SK-N-SH treated with all-trans-retinoic acid at 6 μM for 48 hours (cell line): Measurements from ENCODE around the gene C5.
A peak's percentile ranks its signal among the peaks of the same experiment; 100 is the strongest.

ENCODE experiments used
- ATAC-seq: fragments of 200-7000 bp; cut with Tn5 transposase; 3 replicates; pipeline ENCODE4 v1.9.1; 2020; ENCODE audit warnings: mild to moderate bottlenecking, moderate library complexity
- ARNTL ChIP-seq: fragments of 450-650 bp; formaldehyde crosslinking; IDR thresholded peaks from 2 replicates; pipeline ENCODE4 v1.5.0; 2020; ENCODE audit warnings: low read depth, mild to moderate bottlenecking, moderate library complexity, borderline replicate concordance
- BACH2 ChIP-seq: fragments of 250-450 bp; sonication (Bioruptor Pico); IDR thresholded peaks from 2 replicates; pipeline ENCODE4 v1.9.0; 2021; ENCODE audit warnings: mild to moderate bottlenecking, borderline replicate concordance
- ESRRG ChIP-seq: fragments of 250-450 bp; sonication (Bioruptor Pico); IDR thresholded peaks from 2 replicates; pipeline ENCODE4 v1.6.1; 2021; ENCODE audit warnings: mild to moderate bottlenecking
- ISL1 ChIP-seq: fragments of 250-450 bp; sonication (Bioruptor Pico); IDR thresholded peaks from 2 replicates; pipeline ENCODE4 v2.1.2; 2022; ENCODE audit warnings: mild to moderate bottlenecking, moderate library complexity
- RARB ChIP-seq: fragments of 250-450 bp; sonication (Bioruptor Pico); IDR thresholded peaks from 2 replicates; pipeline ENCODE4 v1.8.0; 2021; ENCODE audit warnings: mild to moderate bottlenecking, moderate library complexity
- SNAI2 ChIP-seq: fragments of 250-450 bp; sonication (Bioruptor Pico); IDR thresholded peaks from 2 replicates; pipeline ENCODE4 v1.5.0; 2020; ENCODE audit warnings: mild to moderate bottlenecking, moderate library complexity
- TCF4 ChIP-seq: fragments of 250-450 bp; sonication (Bioruptor Pico); IDR thresholded peaks from 2 replicates; pipeline ENCODE4 v1.8.0; 2021; ENCODE audit warnings: mild to moderate bottlenecking, moderate library complexity, borderline replicate concordance
- TOX ChIP-seq: fragments of 250-450 bp; sonication (Bioruptor Pico); IDR thresholded peaks from 2 replicates; pipeline ENCODE4 v1.8.0; 2021; ENCODE audit warnings: mild to moderate bottlenecking, moderate library complexity, borderline replicate concordance
- ZC3H10 ChIP-seq: fragments of 250-450 bp; sonication (Bioruptor Pico); IDR thresholded peaks from 2 replicates; pipeline ENCODE4 v1.5.1; 2021; ENCODE audit warnings: mild to moderate bottlenecking, moderate library complexity
- ZFP3 ChIP-seq: fragments of 250-450 bp; sonication (Bioruptor Pico); IDR thresholded peaks from 2 replicates; pipeline ENCODE4 v1.5.0; 2020; ENCODE audit warnings: mild to moderate bottlenecking, moderate library complexity
- ZNF70 ChIP-seq: fragments of 450-650 bp; formaldehyde crosslinking; IDR thresholded peaks from 2 replicates; pipeline ENCODE4 v1.5.0; 2020; ENCODE audit warnings: mild to moderate bottlenecking, moderate library complexity
- ZNF8 ChIP-seq: fragments of 450-650 bp; formaldehyde crosslinking; IDR thresholded peaks from 2 replicates; pipeline ENCODE4 v1.5.0; 2020; ENCODE audit warnings: mild to moderate bottlenecking, moderate library complexity
- TF ChIP-seq, protein P1 (sequence below): fragments of 250-450 bp; sonication (Bioruptor Pico); IDR thresholded peaks from 2 replicates; pipeline ENCODE4 v1.5.0; 2020; ENCODE audit warnings: mild to moderate bottlenecking, moderate library complexity
- TF ChIP-seq, protein P2 (sequence below): fragments of 250-450 bp; sonication (Bioruptor Pico); IDR thresholded peaks from 2 replicates; pipeline ENCODE4 v1.8.0; 2020; ENCODE audit warnings: mild to moderate bottlenecking, moderate library complexity, borderline replicate concordance
- TF ChIP-seq, protein P3 (sequence below): fragments of 250-450 bp; sonication (Bioruptor Pico); IDR thresholded peaks from 2 replicates; pipeline ENCODE4 v1.8.0; 2021; ENCODE audit warnings: low read depth, mild to moderate bottlenecking, moderate library complexity, borderline replicate concordance
- TF ChIP-seq, protein P4 (sequence below): fragments of 250-450 bp; sonication (Bioruptor Pico); IDR thresholded peaks from 2 replicates; pipeline ENCODE4 v1.5.1; 2020; ENCODE audit warnings: low read depth, mild to moderate bottlenecking, moderate library complexity

C5 gene

DNA sequence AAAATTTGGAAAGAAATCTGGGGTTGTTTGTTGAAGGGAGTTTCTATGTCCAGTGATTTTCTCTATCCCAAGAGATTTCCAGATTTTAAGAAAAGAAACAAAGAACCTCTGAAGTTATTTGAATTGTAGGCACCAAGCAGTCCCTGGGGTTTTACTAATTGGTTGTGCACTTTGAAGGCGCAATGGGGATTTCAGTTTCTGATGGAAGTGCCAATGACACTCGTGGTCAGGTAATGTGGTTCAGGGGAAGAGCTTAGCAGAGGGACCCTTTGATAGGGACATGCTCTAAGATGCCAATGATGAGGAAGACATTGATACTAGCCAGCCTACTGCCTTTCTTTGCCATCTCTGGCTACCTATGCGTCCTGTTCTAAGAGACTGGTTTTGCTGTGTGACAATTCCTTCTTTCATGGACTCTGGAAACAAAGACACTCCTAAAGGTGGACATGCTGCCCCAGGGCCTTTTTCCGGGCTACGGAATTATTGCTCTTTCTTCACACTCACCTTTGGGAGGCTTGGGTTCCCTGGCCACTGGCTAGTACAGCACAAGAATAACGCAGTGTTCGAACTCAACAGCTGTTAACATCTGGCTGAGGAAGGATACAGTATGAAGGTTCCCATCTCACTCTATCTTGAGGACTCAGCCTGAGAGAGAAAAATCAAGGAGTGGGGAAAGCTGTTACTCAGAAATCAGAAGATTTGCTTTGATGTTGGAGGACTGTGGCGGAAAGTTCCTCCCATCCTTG, 116.6 kb downstream of the C5 start (continued):
- TF ChIP-seq, protein P1, sequence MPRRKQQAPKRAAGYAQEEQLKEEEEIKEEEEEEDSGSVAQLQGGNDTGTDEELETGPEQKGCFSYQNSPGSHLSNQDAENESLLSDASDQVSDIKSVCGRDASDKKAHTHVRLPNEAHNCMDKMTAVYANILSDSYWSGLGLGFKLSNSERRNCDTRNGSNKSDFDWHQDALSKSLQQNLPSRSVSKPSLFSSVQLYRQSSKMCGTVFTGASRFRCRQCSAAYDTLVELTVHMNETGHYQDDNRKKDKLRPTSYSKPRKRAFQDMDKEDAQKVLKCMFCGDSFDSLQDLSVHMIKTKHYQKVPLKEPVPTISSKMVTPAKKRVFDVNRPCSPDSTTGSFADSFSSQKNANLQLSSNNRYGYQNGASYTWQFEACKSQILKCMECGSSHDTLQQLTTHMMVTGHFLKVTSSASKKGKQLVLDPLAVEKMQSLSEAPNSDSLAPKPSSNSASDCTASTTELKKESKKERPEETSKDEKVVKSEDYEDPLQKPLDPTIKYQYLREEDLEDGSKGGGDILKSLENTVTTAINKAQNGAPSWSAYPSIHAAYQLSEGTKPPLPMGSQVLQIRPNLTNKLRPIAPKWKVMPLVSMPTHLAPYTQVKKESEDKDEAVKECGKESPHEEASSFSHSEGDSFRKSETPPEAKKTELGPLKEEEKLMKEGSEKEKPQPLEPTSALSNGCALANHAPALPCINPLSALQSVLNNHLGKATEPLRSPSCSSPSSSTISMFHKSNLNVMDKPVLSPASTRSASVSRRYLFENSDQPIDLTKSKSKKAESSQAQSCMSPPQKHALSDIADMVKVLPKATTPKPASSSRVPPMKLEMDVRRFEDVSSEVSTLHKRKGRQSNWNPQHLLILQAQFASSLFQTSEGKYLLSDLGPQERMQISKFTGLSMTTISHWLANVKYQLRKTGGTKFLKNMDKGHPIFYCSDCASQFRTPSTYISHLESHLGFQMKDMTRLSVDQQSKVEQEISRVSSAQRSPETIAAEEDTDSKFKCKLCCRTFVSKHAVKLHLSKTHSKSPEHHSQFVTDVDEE (CRISPR knock-in tag), result no peak
- TF ChIP-seq TOX (CRISPR knock-in tag), result no peak
- TF ChIP-seq ESRRG, result no peak
- TF ChIP-seq BACH2 (CRISPR knock-in tag), result no peak

DNA sequence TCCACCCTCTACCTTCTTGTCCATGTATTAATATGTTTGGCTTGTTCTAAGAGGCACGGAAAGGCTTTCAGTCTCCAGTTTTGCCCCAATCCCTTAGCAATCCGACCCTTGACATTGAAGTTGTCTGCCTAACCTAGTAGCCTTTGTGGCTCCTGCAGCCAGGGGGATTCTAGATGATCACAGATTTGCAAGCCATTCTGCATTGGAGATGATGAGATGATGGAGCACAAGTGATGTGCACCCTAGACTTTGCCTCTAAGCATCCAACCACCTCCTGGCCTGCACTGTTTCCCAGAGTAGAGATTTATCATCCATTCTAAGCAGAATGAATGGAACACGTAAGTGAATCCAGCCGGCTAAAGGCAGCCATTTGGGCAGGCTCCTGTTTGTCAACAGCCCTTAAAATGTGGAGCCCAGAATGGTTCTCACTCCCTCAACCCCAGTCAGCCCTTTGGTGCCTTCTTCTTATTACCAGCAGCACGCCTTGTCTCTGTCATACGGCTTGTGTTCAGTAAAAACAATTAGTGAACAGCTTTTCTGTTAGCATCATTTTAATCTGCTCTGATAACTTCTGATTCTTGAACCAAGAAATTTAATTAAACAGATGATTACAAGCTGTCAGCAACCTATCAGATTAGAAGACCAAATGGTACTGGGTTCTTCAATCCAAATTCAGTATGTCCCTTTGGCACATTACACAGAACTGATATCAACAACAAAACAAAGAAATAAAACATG, 117.8 kb downstream of the C5 start:
- ATAC-seq, result no peak
- TF ChIP-seq ZNF70 (CRISPR knock-in tag), result peak; percentile 71
- no peak for TF ChIP-seq ARNTL
- TF ChIP-seq, protein P2, sequence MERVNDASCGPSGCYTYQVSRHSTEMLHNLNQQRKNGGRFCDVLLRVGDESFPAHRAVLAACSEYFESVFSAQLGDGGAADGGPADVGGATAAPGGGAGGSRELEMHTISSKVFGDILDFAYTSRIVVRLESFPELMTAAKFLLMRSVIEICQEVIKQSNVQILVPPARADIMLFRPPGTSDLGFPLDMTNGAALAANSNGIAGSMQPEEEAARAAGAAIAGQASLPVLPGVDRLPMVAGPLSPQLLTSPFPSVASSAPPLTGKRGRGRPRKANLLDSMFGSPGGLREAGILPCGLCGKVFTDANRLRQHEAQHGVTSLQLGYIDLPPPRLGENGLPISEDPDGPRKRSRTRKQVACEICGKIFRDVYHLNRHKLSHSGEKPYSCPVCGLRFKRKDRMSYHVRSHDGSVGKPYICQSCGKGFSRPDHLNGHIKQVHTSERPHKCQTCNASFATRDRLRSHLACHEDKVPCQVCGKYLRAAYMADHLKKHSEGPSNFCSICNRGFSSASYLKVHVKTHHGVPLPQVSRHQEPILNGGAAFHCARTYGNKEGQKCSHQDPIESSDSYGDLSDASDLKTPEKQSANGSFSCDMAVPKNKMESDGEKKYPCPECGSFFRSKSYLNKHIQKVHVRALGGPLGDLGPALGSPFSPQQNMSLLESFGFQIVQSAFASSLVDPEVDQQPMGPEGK (CRISPR knock-in tag), result no peak
- TF ChIP-seq, protein P3, sequence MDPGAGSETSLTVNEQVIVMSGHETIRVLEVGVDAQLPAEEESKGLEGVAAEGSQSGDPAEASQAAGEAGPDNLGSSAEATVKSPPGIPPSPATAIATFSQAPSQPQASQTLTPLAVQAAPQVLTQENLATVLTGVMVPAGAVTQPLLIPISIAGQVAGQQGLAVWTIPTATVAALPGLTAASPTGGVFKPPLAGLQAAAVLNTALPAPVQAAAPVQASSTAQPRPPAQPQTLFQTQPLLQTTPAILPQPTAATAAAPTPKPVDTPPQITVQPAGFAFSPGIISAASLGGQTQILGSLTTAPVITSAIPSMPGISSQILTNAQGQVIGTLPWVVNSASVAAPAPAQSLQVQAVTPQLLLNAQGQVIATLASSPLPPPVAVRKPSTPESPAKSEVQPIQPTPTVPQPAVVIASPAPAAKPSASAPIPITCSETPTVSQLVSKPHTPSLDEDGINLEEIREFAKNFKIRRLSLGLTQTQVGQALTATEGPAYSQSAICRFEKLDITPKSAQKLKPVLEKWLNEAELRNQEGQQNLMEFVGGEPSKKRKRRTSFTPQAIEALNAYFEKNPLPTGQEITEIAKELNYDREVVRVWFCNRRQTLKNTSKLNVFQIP (CRISPR knock-in tag), result no peak
- TF ChIP-seq ZC3H10, result no peak

DNA sequence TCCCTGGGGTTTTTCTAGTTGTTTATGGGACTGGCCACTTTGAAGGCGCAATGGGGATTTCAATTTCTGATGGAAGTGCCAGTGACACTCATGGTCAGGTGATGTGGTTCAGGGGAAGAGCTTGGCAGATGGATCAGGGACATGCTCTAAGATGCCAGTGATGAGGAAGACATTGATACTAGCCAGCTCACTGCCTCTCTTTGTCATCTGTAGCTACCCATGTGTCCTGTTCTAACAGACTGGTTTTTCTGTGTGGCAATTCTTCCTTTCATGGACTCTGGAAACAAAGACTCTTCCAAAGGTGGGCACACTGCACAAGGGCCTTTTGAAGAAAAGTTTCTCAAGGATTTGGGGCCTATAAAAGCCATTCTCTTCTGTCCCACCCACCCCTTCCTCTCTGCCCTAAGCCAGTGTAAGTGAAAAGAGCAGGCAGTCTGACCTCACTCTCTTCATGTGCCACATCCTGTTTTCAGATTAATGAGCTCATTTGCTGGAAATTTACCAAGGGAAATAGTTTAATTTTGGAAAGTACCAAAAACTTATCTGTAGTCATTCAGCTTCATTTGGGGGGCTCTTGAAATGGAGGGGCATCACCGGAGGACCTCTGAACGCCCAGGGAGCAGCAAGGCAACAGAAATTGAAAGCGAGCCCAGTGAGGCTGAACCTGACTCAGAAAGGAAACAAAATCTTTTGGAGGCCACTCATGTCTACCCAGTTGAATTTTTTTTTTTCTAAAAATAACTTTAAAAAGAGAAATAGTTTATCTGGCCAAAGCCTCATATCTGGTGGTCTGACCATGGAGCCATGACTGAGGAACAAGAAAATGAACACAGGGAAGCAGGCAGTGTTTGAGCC, 118.6 kb downstream of the C5 start:
- TF ChIP-seq RARB (CRISPR knock-in tag), result no peak
- 0 out of 2 replicates have a peak, but pooled peaks have one; percentile 22 for TF ChIP-seq ISL1
- no peak for TF ChIP-seq ZNF8 (CRISPR knock-in tag)
- TF ChIP-seq, protein P4, sequence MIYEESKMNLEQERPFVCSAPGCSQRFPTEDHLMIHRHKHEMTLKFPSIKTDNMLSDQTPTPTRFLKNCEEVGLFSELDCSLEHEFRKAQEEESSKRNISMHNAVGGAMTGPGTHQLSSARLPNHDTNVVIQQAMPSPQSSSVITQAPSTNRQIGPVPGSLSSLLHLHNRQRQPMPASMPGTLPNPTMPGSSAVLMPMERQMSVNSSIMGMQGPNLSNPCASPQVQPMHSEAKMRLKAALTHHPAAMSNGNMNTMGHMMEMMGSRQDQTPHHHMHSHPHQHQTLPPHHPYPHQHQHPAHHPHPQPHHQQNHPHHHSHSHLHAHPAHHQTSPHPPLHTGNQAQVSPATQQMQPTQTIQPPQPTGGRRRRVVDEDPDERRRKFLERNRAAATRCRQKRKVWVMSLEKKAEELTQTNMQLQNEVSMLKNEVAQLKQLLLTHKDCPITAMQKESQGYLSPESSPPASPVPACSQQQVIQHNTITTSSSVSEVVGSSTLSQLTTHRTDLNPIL (CRISPR knock-in tag), result 0 out of 2 replicates have a peak, but pooled peaks have one; percentile 34
- TF ChIP-seq TCF4, result no peak
- no peak for TF ChIP-seq TOX (CRISPR knock-in tag)
- TF ChIP-seq, protein P2 (CRISPR knock-in tag), result no peak
- TF ChIP-seq SNAI2, result no peak; the same call in 1 of the 2 replicates
- TF ChIP-seq, protein P3 (CRISPR knock-in tag), result no peak
- peak; percentile 51; the same call in 1 of the 2 replicates for TF ChIP-seq ZFP3 (CRISPR knock-in tag)
- TF ChIP-seq ESRRG, result no peak
- peak; percentile 50 for ATAC-seq
